Measurements from ENCODE around the gene PKN1.
"Not testable (repeated sequence)": the region's sequence is repeated elsewhere in the genome, so short reads cannot be mapped to it uniquely, and the experiment has no call there.

Gene PKN1

GRCh38 chr19:14480700-14481079 lies 47.6 kb downstream of the PKN1 start:
- in situ Hi-C loops (cut with HindIII; ENCODE audit: low sequenced_read_pairs) = no loop called here

- in situ Hi-C loops (cut with HindIII; ENCODE audit: low sequenced_read_pairs) = no loop called here
Measured at GRCh38 chr19:14482172-14482941, 49.3 kb downstream of the PKN1 start.

GRCh38 chr19:14487370-14488125 lies 54.4 kb downstream of the PKN1 start:
- in situ Hi-C loops (cut with HindIII; ENCODE audit: low sequenced_read_pairs) = no loop called here

- in situ Hi-C loops (cut with HindIII; ENCODE audit: low sequenced_read_pairs) = no loop called here
Measured at GRCh38 chr19:14492756-14493337, 59.7 kb downstream of the PKN1 start.

GRCh38 chr19:14494411-14494810 lies 61.3 kb downstream of the PKN1 start:
- in situ Hi-C loops (cut with HindIII; ENCODE audit: low sequenced_read_pairs) = no loop called here

- in situ Hi-C loops (cut with HindIII; ENCODE audit: low sequenced_read_pairs) = no loop called here
Measured at GRCh38 chr19:14494910-14495671, 62.0 kb downstream of the PKN1 start.

GRCh38 chr19:14495672-14496028 lies 62.5 kb downstream of the PKN1 start:
- in situ Hi-C loops (cut with HindIII; ENCODE audit: low sequenced_read_pairs) = no loop called here

- in situ Hi-C loops (cut with HindIII; ENCODE audit: low sequenced_read_pairs) = no loop called here
Measured at GRCh38 chr19:14496029-14496833, 63.1 kb downstream of the PKN1 start, which contains the start of gene GIPC1. Gene GIPC1 (minus strand): TSS chr19:14496127. CDS start chr19:14482976, 13,151 bp downstream.

GRCh38 chr19:14496834-14497227 lies 63.7 kb downstream of the PKN1 start:
- in situ Hi-C loops (cut with HindIII; ENCODE audit: low sequenced_read_pairs) = no loop called here

GRCh38 chr19:14497228-14497921 lies 64.3 kb downstream of the PKN1 start:
- in situ Hi-C loops (cut with HindIII; ENCODE audit: low sequenced_read_pairs) = no loop called here

GRCh38 chr19:14502334-14503092 lies 69.4 kb downstream of the PKN1 start:
- in situ Hi-C loops (cut with HindIII; ENCODE audit: low sequenced_read_pairs) = no loop called here

GRCh38 chr19:14503285-14503684 lies 70.2 kb downstream of the PKN1 start:
- in situ Hi-C loops (cut with HindIII; ENCODE audit: low sequenced_read_pairs) = no loop called here

- in situ Hi-C loops (cut with HindIII; ENCODE audit: low sequenced_read_pairs) = not testable (repeated sequence)
Measured at GRCh38 chr19:14504575-14504974, 71.5 kb downstream of the PKN1 start.

- in situ Hi-C loops (cut with HindIII; ENCODE audit: low sequenced_read_pairs) = no loop called here
Measured at GRCh38 chr19:14505488-14506239, 72.6 kb downstream of the PKN1 start.

GRCh38 chr19:14507704-14508542 lies 74.8 kb downstream of the PKN1 start:
- in situ Hi-C loops (cut with HindIII; ENCODE audit: low sequenced_read_pairs) = no loop called here

GRCh38 chr19:14510311-14511228 lies 77.5 kb downstream of the PKN1 start:
- in situ Hi-C loops (cut with HindIII; ENCODE audit: low sequenced_read_pairs) = no loop called here
